SK-MEL-5 (cell line): ENCODE data around the gene SLC5A10. TPM values are rescaled to one million over a fixed set of nuclear protein-coding genes. Genes with fewer than 3 reads are reported as not detected.

Experiments
- DNase-seq: peaks from one replicate; pipeline ENCODE4 v3.0.0-alpha.2; 2016; ENCODE audit warnings: low read depth, low spot score
- in situ Hi-C: cut with HindIII; loops from 2 replicates; pipeline ENCODE4 v1.10.0; 2016; ENCODE audit warnings: low sequenced_read_pairs, high pct_unique_total_duplicates, low pct_unique_long_range_greater_than_20kb
- total RNA-seq: library from RNA; depleted of rRNA; stranded (reverse); fragments of >200 nt; shearing (Covaris generic); gene quantifications from 2 replicates; pipeline ENCODE4 v1.2.3, GENCODE V29; 2014

The SLC5A10 gene
- total RNA-seq, 1 experiment from 2014 or later = 0.11 TPM

DNA sequence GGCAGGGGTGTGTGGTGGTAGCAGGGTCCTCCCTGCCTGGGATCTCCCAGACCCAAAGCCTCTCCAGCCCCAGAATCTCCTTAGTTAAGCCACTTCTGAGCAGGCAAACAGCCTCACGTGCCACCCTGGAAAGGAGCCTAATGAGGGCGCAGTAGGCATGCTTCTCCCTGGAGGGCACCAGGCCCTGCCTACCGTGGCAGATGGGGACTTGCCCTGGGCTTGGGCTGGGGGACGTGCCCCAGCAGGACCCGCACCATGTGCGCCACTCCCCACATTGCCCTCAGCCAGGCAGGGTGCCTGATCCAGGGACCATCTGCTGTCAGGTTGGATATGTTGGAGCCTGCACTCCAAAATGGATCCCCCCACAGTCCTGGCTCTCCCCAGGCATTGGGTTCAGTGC is 38.4 kb downstream of the SLC5A10 start:
- no peak for DNase-seq
- in situ Hi-C loops = no loop called here

GRCh38 chr17:18991531-18992315 is 39.8 kb downstream of the SLC5A10 start:
- in situ Hi-C loops = no loop called here
- no peak for DNase-seq

GRCh38 chr17:18992454-18993130 is 40.6 kb downstream of the SLC5A10 start:
- no peak for DNase-seq
- in situ Hi-C loops = no loop called here

GRCh38 chr17:18993905-18994526 is 42.1 kb downstream of the SLC5A10 start:
- no peak for DNase-seq
- in situ Hi-C loops = no loop called here

- in situ Hi-C loops = no loop called here
- DNase-seq = no peak
These were observed 42.7 kb downstream of the SLC5A10 start for GRCh38 chr17:18994631-18995030.

GRCh38 chr17:18995220-18995619 is 43.3 kb downstream of the SLC5A10 start:
- no peak for DNase-seq
- in situ Hi-C loops = no loop called here

- in situ Hi-C loops = no loop called here
- no peak for DNase-seq
These were observed 44.5 kb downstream of the SLC5A10 start for GRCh38 chr17:18996458-18996857.

DNA sequence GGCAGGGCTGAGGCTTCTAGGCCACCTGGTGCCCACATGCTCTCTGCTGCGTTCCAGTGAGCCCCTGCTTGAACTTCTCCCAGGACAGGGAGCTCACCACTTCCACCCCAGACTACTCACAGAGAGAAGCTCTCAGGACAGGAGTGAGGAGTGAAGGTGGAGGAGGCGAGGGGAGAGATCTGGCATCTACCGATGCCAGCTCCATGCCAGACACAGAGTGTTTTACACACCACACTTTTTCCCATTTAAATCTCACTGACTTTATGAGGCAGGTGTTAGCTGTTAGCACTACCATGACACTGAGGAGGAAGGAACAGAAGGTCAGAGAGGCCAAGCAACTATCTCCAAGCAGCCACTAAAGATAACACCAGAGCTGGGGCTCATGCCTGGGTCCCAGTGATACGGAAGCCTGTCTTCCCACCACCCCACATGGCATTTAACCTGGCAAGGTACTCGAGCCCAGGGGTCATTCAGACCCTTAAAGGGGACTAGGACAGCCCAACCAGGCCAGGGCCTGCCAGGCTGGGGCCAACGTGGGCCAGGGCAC is 45.8 kb downstream of the SLC5A10 start:
- DNase-seq = no peak
- in situ Hi-C loops = no loop called here

DNA sequence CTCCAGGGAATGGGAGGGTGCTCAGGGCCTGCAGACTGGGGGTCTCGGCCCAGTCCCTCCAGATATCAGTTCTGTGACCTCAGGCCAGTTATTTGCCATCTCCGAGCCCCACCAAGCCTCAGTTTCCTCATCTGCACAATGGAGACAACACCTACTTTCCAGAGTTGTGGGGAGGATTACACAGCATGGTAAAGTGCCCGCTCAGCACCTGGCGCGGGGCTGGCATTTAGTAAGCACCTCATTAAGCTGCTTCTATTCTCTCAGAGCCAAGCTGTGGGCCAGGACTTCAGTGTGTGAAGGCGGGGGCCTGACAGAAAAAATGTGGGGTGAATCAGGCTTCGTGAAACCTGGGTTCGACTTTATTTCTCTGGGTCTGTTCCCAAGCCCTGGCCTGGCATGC is 47.4 kb downstream of the SLC5A10 start:
- DNase-seq = no peak
- in situ Hi-C loops = no loop called here

DNA sequence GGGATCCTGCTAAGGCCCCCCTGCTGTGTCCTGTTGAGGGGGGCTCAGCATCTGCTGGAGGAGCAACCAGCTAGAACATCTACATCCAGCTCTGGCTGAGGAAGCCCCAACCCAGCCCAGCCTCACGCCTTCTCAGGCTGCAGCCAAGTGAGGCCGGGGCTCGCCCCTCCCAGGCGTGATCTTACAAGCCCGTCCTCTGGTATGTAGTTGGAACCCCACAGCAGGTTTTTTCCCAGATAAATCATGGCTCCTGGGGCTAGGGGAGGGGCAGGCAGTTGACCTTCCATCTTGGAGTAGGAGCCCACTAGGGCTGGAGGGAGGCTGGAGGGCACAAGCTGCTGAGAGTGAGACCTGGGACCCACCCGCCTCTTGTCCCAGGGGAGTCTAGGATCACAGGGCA is 47.9 kb downstream of the SLC5A10 start:
- DNase-seq = no peak
- in situ Hi-C loops = no loop called here

GRCh38 chr17:19000531-19001325 is 48.8 kb downstream of the SLC5A10 start:
- DNase-seq = no peak
- in situ Hi-C loops = no loop called here

DNA sequence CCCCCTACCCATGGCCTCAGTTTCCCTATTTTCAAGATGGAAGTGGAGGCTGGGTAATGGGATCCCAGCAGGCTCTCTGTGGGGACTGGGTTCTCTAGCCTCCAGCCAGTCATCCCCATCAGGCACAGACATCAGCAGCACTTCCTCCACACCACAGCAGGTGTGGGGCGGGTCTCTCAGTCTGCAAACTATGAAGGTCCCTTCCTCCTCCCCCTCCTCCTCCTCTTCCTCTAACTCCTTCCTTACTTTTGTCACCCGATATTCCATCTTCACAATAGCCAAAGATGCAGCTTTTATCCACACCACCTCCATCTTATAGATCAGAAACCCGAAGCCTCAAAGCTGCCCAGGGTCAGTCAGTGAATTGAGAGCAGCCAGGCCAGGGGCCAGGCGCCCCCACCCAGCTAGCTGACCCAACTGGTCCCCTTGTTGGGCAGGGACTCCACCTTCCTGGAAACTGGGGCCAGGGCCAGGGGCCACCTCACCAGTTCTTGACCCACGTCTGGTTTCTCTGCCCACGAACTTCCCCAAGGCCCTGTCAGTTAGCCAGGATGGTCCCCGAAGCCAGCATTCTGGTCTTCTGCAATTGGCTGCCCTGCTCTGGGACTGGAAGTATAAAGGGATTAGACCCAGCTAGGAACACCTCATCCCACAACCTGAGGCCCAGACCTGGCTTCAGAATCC is 50.1 kb downstream of the SLC5A10 start:
- in situ Hi-C loops = no loop called here
- DNase-seq = no peak

DNA sequence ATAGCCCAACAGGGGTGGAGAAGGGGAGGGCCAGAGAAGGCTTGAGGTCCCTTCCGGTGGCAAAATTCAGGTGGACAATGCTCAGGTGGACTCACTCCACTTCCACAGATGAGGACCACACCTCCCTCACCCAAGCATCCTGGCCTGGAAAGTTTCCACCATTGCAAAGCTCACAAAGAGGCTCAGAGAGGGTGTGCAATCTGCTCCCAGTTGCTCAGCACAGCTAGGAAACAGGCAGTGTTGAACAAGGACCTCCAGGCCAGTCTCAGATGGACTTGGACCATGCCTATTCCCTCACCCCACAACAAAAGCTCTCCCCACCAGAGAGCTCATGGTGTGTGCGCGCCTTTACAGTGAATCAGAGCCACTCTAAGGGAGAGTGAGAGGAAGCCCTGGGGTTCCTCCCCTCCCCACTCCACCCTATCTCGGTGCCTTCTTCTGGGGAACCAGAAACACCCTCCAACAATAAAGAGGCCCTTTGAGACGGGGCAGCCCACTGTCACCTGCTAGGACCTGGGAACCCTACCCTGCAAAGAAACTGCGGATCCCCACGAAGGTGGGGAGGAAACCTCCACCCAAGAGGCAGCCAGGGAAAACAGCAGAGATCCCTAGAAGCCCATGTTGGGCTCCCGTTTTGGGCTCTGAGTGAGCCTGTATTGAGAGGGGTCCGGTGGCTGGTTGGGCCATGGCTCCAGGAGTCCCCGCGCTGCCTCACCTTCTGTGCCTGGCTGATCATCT is 51.0 kb downstream of the SLC5A10 start:
- DNase-seq = no peak
- in situ Hi-C loops = no loop called here

DNA sequence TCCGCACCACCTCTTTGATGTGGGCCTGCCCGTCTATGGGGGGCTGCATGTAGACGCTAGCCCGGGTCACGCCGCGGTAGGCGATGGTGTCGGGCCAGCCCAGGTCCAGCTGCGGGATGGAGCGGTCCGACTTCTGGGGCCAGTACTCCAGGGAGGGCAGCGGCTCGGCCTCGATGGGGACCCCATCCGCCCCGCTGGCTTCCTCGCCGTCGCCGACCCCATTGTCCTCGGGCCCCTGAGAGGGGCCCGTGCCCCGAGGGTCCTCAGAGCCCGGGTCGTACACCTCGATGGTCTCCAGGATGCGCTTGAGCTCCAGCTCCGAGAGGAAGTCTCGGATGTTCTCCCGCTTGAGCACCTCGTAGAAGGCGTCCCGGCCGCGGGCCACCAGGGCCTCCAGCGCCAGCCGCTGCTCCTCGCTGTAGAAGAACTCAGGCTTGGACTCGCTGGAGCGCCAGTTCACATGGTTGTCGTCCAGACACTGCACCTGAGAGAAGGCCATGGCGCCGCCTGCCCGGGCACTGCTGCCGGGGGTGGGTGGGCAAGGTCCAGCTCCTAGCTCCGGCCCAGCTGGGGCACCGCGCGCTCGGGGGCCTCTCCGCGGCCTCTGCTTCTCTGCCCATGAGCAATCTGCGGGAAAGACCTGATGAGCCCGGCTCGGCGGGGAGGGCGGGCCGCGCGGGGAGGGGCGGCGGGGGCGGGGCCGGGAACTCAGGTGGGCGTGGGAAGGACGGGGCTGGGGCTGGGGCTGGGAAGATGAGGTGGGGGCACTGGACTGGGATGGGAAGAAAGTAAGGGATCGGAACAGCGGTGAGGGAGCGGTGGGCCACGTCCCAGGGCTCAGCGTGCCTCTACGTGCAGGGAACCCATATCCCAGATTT is 51.8 kb downstream of the SLC5A10 start:
- no peak for DNase-seq
- in situ Hi-C loops = no loop called here

DNA sequence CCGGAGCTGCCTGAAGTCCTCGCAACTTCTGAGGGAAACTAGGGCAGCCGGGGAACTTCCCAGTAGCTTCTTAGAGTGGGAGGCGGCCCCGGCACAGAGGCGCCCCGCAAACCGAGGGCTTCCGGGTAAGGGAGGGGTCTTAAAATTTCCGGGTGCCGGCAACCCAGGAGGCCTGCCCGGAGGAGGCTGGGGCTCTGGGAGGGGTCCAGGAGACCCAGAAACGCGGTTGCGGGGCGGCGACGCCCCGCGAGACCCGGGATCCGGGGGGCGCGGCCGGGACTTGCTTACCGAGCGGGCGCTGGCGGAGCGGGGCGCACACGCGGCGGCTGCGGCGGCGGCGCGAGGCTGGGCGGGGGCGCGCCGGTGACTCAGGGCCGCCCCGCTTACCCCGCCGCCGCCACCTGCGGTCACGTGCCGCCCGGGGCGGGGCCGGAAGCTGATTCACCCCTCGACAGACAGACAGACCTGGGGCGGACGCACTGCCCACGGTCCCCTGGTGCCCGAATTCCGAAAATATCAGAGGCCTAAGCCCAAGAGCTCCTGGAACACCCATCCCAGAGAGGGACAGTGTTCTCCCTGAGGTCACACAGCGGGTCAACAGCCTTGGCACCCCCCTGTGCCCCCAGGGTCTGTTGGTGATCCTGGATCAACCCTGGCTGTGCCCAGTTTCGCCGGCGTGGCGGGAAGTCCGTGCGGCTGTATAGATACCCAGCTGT is 52.6 kb downstream of the SLC5A10 start, which contains the start of gene FAM83G:
Gene FAM83G (minus strand): TSS at position 344 of the 716 bp plus-strand sequence. CDS start 723 bp downstream, outside the sequence.
- in situ Hi-C loops = no loop called here
- DNase-seq = no peak
